HG03159 (cell line): ENCODE measurements around the gene DNAJC5.
"Not testable (repeated sequence)": the region's sequence is repeated elsewhere in the genome, so short reads cannot be mapped to it uniquely, and the experiment has no call there.

ENCODE experiments used
- ATAC-seq: cut with Tn5 transposase; IDR thresholded peaks from one replicate; pipeline ENCODE4 v1.9.1; 2021; ENCODE audit warnings: mild to moderate bottlenecking, moderate library complexity; ENCODE audit not compliant: unreplicated experiment

The DNAJC5 gene

DNA sequence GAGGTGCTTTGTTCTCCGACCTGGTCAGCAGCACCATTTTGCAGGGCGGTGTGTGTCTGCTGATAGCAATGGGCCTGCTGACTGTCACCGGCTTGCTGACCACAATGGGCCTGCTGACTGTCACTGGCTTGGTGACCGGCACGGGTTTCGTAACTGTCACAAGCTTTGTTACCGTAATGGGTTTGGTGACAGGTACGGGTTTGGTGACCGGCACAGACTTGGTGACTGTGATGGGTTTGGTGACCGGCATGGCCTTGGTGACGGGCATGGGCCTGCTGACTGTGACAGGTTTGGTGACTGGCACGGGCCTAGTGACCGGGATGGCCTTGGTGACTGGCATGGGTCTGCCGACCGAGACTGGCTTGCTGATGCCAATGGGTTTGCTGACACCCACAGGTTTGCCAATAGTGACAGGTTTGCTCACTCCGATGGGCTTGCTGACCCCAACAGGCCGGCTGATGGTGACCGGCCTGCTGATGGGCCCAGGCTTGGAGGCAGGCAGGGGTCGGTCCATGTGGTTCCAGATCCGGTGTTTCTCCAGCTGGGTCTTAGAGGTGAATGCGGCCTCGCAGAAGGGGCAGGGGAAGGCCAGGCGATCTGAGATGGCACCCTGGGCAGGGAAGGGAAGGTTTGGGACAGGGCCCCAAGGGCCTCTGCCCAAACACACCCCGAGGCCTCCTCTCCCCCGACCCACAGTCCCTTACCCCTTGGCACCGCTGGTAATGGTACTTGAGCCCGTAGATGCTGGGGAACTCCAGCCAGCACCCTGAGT, 71.4 kb downstream of the DNAJC5 start:
- no peak for ATAC-seq

DNA sequence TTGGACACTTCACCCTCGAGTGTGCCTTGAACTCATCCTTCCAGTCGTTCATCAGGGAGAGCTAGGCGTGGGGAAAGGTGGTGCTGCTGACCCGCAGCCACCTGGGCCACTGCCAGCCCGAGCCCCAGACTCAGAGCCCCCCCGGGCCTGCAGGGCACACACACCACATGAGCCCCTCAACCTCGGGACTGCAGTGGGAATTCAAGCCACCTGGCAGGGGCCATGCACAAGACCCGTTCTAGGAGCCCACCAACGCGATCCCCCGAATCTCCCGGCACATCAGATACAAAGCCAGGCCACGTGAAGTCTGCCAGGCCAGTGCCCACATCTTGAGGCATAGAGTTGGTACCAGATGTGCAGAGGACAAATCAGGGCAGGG, 72.0 kb downstream of the DNAJC5 start:
- ATAC-seq = no peak

DNA sequence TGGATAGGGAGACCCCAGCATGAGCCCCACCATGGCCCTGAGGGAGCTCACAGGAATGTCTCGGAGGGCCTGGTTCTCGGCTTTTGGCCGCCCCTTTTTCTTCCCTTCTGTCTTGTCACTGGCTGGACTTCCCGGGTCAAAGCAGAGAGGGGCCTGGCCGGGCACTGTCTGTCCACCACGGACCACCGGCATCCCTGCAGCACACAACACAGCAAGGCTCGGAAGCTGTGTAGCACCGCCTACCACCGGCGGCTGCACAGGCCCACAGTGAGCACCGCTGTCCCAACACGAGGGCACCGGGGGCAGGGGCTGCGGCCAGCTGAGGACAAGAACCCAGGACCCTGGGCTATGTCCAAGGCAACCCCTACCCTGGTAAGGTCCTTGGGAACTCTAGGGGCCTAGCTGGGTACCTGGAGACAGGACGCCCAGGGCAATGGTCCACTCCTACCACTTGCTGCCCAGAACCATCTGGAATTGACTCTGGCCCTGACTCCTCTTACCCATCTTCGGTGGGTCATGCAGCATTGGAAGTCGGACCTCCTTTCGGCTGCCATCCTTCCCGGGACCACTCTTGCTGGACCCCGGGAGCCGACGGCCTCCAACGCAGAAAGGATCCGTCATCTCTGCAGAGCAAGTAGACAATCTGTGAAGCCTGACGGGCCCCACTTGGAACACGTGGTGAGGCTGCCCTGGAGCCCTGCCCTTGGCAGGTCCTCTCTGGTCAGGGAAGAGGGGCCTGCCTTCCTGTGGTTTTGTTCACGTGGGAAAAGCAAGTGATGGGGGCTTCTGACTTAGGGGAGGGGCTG, 72.6 kb downstream of the DNAJC5 start:
- no peak for ATAC-seq

DNA sequence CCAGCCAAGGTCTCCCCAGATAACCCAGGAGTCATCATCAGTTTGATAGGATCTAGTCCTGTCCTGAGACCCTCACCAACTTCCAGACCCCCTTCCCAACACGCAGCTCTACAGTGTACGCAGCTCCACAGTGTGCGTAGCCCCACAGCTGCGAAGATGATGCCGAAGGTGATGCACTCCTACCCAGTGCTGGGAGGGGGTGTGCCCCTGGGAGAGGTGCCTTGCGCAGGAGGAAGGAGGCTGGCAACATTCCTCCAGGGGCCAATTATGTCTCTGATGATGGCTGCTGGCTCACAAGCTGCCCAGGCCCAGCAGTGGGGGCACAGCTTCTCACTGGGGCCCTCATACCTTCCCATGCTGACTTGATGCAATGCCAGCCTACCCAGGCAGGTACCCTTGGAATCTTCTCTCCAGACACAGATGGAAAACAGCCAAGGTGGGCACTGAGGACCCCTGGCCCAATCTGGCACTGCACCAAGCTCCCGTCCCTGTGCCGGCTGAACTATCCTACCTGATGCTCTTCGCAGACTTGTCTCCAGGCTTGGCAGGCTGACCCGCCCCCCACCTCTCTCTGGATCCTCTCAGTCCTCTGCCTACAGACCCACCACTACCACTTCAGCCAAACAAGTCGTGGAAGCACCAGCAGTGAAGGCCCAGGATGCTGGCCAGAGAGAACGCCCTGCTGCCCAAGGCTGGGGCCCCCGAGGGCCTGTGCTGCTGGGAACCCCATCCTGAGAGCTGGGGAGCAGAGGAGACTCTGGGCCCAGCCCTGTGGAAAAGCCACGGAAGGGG, 73.4 kb downstream of the DNAJC5 start:
- no peak for ATAC-seq

DNA sequence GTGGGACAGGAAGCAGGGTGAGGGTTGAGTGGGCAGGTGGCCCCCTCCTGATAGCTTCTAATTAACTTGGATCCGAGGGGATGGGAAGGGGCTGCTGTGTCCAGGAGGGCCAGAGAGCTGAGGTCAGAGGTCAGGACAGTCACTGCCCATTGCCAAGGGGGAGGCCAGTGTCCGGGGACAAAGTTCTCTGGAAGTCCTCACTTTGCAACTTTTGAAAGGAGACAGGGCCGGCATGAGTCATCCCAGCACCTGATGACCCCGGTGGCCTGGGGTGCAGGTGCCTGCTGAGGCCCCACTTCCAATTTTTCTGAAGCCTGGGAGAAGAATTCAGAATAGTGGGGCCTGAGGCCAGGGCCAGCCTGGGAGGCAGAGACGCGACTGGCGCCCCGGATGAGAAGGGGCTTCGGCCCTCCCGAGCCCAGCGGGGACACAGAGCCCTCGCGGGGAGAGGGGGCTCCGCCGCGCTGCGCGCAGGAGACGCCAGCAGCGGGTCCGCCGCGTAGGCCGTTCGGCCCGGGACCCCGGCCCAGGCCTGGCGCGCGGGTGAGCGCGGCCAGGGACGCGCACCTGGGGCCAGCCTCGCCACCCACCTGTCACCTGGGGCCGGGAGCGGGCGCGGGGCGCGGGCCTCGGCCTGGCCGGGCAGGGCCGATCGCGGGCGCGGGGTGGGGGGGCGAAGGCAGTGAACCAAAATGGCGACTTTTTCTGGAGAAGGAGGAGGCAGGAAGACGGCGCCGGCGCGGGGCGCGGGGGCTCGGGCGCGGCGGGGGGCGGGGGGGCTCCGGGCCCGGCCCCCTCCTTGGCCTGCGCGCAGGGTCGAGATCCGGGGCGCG, 74.2 kb downstream of the DNAJC5 start:
- no peak for ATAC-seq

DNA sequence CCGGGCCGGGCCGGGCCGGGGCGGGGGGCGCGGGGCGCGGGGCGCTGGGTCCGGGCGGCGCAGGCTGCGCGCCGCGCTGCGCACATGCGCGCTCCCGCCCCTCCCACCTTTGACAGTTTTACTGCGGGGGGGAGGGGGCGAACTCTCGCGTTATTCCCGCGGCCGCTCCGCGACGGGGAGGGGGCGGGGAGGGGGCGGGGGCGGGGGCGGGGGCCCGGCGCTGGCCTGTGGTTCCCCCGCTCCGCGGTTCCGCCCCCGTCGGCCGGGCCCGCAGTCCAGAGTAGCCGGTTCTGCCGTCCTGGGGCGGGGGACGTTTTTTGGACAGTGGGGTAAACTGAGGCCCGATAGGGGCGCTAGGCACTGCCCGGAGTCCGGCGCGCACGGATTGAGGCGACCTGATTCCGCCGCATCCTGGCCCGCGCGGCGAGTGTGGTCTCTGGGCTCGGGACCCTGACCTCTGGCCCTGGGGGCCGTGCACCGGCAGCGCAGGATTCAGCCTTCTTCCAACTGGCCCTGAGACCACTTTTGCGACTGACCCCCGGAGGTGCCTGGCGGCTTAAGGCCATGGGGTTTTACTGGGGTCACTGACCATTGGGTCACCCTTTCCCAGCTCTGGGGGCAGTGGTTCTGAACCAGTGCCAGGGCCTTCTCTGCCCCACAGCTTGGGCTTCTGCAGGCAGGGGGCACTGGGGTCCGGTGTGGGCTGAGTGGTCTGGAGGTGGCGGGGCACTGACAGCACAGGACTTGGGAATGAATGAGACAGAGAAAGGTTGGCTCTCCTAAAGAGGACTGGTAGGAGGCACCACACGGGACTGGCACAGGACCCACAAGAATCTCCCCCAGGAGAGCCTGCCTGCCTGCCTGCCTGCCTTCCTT, 75.2 kb downstream of the DNAJC5 start, which contains the start of gene ZNF512B:
Gene ZNF512B (minus strand): TSS at position 93 of the 876 bp plus-strand sequence. CDS start 1,980 bp downstream, outside the sequence.
- no peak for ATAC-seq

DNA sequence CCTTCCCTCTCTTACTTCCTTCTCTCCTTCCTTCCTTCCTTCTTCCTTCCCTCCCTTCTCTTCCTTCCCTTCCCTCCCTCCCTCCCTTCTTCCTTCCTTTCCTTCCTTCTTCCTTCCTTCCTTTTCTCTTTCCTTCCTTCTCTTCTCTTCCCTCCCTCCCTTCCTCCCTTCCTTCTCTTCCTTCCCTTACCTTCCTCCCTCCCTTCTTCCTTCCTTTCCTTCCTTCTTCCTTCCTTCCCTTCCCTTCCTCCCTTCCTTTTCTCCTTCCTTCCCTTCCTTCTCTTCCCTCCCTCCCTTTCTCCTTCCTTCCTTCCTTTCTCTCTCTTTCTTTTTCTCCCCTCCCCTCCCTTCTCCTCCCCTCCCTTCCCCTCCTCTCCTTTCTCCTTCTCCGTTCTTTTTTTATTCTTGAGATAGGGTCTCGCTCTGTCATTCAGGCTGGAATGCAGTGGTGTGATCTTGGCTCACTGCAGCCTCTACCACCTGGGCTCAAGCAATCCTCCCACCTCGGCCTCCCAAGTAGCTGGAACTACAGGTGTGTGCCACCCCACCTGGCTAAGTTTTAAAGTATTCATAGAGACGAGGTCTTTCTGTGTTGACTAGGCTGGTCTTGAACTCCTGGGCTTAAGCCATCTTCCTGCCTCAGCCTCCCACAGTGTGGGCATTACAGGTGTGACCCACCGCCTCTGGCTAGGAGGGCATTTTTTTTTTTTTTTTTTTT, 75.9 kb downstream of the DNAJC5 start:
- no peak for ATAC-seq

DNA sequence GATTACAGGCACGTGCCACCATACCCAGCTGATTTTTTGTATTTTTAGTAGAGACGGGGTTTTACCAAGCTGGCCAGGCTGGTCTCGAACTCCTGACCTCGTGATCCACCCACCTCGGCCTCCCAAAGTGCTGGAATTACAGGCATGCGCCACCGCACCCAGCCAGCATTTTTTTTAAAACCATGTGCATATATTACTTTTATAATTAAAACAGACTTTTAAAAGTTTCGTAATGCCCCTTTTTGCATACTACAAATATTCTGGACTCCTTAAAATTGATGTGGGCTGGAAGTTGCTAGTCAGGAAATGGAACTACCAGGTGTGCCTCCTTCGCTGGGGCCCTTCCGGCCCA, 77.0 kb downstream of the DNAJC5 start:
- not testable (repeated sequence) for ATAC-seq

DNA sequence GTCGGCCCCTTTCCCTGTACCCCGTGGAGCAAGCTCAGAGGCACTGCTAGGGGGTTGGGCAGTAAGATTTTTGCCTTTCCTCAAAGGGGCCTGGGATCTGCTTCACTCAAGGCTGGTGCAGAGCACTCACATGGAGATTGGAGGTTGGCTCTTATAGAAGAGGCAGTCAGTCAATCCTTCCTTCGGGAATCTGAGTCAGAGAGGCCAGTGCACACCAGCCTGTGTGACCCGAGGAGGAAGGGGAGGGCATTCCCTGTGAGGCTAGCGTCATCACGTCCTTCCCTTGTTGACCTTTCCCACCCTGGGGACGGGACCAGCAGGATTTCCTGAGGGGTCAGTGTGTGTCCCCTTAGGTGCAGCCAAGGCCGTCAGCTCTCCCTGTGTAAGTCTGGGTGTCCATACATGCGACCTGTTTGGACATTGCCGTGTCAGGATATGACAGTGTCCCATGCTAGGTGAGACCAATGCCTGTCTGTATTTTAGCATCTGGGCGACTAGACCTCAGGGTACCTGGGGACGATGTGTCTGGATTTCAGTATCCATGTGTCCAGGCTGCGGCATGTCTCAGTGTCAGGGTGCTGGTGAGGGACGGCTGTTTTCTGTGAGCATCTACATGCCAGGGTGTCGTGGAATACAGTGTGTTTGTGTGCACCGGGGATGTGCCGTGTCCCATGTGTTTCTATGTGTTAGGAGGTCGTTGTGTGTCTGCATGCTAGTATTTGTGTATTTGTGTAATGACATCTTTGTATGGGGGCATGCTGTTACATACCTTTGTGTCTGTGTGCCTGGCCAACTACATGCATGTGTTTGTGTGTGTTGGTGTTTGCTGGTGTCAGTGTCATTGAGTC, 77.6 kb downstream of the DNAJC5 start:
- no peak for ATAC-seq

DNA sequence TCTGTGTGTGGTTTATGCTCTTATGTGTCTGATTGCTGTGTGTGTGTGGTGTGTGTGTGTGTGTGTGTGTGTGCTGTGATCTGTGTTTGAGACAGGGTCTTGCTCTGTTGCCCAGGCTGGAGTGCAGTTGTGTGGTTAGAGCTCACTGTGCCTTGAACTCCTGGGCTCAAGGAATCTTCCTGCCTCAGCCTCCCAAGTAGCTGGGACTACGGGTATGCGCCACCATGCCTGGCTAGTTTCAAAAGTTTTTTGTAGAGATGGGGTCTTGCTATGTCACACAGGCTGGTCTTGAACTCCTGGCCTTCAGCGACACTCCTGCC, 78.2 kb downstream of the DNAJC5 start:
- ATAC-seq = no peak

DNA sequence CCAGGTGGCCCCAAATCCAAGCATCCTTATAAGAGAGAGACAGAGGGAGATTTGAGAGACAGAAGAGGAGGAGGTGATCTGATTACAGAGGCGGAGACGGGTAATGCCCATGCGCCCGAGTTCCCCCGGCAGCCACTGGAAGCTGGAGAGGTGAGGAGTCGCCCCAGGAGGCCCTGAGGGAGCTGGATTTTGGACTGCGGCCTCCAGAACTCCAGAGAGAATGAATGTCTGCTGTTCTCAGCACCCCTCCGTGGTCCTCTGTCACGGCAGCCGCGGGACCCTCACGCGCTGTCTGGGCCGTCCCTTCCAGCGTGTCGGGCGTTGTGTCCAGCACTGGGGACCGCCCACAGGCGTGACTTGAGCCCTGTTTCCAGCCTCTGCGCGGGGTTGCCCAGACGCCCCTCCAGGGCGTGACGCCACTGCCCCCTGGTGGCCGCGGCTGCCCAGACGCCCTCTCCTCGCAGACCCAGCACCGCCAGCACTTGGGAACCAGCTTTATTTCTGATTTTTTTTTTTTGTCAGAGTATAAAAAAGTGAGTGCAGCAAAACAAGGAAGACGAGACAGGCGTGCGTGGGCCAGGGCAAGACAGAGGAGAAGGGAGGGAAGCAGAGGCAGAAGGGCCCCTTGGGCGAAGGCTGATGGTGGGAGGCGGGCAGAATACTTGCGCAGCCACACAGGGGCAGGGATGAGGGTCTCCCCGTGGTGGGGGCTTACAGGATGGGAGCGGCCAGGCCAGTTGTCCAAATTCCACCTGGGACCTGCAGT, 78.9 kb downstream of the DNAJC5 start:
- no peak for ATAC-seq

DNA sequence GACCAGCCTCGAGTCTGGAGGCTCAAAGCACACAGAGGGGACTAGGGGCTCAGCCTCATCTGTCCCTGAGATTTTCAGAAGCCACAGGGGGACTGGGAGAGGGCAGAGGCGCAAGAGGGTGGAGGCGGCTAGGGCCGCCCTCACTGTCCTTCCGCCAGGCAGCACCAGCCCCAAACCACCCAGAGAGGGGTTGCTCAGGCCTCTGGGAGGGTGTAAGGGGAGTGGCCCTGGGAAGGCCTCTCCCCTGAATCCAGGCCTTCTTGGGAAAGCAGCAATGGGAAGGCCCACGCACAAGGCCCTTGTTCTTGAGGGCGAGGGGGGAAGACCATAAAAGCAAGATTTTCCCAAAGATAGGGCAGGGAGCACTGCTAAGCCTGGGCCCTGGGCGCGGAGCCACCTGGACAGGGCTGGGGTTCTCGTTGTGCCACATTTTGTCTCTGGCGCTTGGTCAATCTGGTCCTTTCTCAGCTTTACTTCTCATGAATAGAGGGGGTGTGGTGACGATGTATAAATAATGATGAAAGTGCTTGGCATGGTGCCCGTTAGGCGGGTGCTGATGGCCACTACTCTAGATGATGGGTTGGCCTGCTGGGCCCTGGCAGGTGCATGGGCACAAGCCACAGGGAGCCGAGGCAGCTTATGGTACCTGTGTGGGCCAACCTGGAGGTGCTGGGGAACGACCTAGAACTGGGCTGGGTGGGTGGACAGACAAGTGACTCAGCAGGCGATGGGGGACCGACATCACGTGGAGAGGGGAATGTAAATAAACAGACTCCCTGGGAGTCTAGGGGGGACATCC, 79.7 kb downstream of the DNAJC5 start:
- no peak for ATAC-seq

DNA sequence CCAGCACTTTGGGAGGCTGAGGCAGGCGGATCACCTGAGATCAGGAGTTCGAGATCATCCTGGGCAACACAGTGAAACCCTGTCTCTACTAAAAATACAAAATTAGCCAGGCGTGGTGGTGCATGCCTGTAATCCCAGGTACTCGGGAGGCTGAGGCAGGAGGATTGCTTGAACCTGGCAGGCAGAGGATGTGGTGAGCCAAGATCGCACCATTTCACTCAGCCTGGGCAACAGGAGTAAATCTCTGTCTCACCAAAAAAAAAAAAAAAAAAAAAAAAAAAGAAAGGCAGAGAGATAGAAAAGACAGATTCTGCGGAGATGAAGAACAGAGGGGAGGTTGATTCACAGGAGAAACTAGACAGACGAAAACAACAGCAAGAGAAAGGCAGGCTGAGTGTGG, 81.6 kb downstream of the DNAJC5 start:
- not testable (repeated sequence) for ATAC-seq

DNA sequence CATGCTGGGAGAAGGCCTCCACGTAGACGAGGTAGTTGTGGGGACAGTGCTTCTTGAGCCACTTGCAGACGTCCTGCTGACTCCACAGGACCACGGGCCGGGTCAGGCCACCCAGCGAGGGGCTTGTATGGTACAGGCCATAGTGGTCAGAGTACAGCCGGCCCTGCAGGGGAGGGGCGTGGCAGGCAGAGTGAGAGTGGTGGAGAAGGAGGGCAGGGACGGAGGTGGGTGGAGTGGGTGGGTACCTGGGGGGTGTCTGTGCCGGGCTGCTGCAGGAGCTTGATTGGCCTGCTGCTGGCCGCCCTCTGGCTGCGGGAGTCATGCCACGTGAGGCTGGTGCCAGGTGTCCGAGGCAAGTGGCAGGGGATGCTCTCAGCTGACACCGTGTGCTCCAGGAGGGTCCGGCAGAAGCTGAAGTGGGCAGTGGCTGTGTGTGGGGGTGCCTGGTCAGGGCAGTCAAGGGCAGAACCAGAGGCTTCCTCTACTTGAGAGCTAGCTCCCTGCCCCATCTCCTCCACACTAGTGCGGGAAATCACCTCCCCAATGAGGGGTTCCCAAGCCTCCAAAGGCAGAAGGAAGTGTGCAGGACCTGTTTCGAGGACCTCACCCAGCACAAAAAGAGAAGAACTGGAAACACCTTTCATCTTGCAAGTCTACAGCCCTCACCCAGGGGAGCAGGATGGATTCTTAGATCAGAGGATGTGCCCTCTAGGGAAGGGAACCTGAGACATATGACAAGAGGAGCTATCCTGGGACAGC, 82.2 kb downstream of the DNAJC5 start:
- no peak for ATAC-seq

DNA sequence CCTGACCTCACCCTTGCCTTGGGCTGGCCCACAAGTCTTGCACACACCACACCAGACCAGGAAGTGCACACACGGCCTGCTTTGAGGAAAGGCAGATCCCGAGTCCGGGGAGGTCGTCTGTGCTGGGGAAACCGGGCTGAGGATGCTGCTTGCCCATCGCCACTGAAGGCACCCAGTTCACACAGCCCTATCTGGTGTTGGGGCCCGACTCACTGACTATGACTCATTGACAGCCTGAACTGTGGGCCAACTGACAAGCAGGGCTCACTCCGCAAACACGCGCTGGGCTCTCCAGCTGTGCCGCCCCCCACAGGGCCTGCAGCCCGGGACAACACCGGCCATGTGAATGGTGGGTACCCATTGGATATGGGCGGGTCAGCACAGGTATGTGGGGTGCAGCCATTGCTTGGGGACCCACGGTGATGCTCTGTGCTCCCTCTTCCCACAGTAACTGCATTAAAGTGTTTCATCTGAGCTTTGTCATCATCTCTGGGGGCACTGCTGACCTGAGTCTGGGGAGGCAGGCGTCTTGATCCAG, 82.9 kb downstream of the DNAJC5 start:
- no peak for ATAC-seq
